Pons (tissue), 1 donor: Measurements from ENCODE around the gene CARD10.
A peak's percentile ranks its signal among the peaks of the same experiment; 100 is the strongest.
"Not testable (repeated sequence)": the region's sequence is repeated elsewhere in the genome, so short reads cannot be mapped to it uniquely, and the experiment has no call there.

Experiments used
- DNase-seq: peaks from one replicate; pipeline ENCODE4 v3.0.0-alpha.2; 2016; ENCODE audit warnings: low spot score

The CARD10 gene

GRCh38 chr22:37485395-37486223 lies 33.6 kb downstream of the CARD10 start:
- no peak for DNase-seq

GRCh38 chr22:37484480-37485394 lies 34.5 kb downstream of the CARD10 start:
- DNase-seq: peak; percentile 71

- DNase-seq: no peak
Observed at GRCh38 chr22:37483050-37483449, 36.2 kb downstream of the CARD10 start.

GRCh38 chr22:37482244-37482643 lies 37.0 kb downstream of the CARD10 start:
- DNase-seq: no peak

- DNase-seq: no peak
Observed at GRCh38 chr22:37481347-37481907, 37.8 kb downstream of the CARD10 start.

GRCh38 chr22:37480387-37481346 lies 38.5 kb downstream of the CARD10 start:
- DNase-seq: no peak

GRCh38 chr22:37479196-37479595 lies 40.0 kb downstream of the CARD10 start:
- no peak for DNase-seq

GRCh38 chr22:37476389-37477329 lies 42.6 kb downstream of the CARD10 start:
- no peak for DNase-seq

- no peak for DNase-seq
Observed at GRCh38 chr22:37474447-37475090, 44.6 kb downstream of the CARD10 start.

- DNase-seq: no peak
Observed at GRCh38 chr22:37473437-37473946, 45.7 kb downstream of the CARD10 start.

- DNase-seq: no peak
Observed at GRCh38 chr22:37472418-37473006, 46.7 kb downstream of the CARD10 start.

GRCh38 chr22:37471727-37472417 lies 47.3 kb downstream of the CARD10 start:
- no peak for DNase-seq

- no peak for DNase-seq
Observed at GRCh38 chr22:37470087-37470445, 49.1 kb downstream of the CARD10 start.

GRCh38 chr22:37469416-37470086 lies 49.7 kb downstream of the CARD10 start:
- DNase-seq: no peak

- not testable (repeated sequence) for DNase-seq
Observed at GRCh38 chr22:37468201-37468695, 51.0 kb downstream of the CARD10 start.

GRCh38 chr22:37467391-37467955 lies 51.7 kb downstream of the CARD10 start:
- DNase-seq: no peak

GRCh38 chr22:37464181-37464580 lies 55.0 kb downstream of the CARD10 start:
- DNase-seq: no peak
